Transverse colon (tissue), 3 donors: ENCODE results near the gene PRR33.

Experiments used
- EP300 ChIP-seq: sonication (generic); formaldehyde crosslinking; IDR thresholded peaks from one replicate; pipeline ENCODE4 v1.6.1; 2017; ENCODE audit warnings: antibody characterized with exemption, low read depth
- POLR2A ChIP-seq: fragments of 450-650 bp; IDR thresholded peaks from one replicate; pipeline ENCODE4 v1.6.1; 2016; ENCODE audit warnings: antibody characterized with exemption, mild to moderate bottlenecking, moderate library complexity
- TF ChIP-seq, protein P1 (sequence below), 5 experiments: fragments of 200-600 bp in 3 of 5; fragments of 450-650 bp in 2 of 5; sonication (generic) in 3 of 5; IDR thresholded peaks; 1 replicate in 2 of 5; 2 replicates in 3 of 5; pipeline ENCODE4 v1.5.1; 2016 to 2017; ENCODE audit warnings: antibody characterized with exemption in 5 of 5, inconsistent platforms in 3 of 5, mild to moderate bottlenecking in 2 of 5, moderate library complexity in 1 of 5

- TF ChIP-seq, protein P1, sequence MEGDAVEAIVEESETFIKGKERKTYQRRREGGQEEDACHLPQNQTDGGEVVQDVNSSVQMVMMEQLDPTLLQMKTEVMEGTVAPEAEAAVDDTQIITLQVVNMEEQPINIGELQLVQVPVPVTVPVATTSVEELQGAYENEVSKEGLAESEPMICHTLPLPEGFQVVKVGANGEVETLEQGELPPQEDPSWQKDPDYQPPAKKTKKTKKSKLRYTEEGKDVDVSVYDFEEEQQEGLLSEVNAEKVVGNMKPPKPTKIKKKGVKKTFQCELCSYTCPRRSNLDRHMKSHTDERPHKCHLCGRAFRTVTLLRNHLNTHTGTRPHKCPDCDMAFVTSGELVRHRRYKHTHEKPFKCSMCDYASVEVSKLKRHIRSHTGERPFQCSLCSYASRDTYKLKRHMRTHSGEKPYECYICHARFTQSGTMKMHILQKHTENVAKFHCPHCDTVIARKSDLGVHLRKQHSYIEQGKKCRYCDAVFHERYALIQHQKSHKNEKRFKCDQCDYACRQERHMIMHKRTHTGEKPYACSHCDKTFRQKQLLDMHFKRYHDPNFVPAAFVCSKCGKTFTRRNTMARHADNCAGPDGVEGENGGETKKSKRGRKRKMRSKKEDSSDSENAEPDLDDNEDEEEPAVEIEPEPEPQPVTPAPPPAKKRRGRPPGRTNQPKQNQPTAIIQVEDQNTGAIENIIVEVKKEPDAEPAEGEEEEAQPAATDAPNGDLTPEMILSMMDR (IDR thresholded peaks at IDR 0.05) = no peak
- TF ChIP-seq POLR2A (no peak), EP300 (no peak)
Measured at GRCh38 chr11:1916132-1916985, 24.7 kb upstream of the PRR33 start.
